GM19455 (cell line): ENCODE data around the gene ATRN.

Experiments
- ATAC-seq: cut with Tn5 transposase; IDR thresholded peaks from one replicate; pipeline ENCODE4 v1.9.1; 2021; ENCODE audit not compliant: unreplicated experiment

ATRN gene

GRCh38 chr20:3692706-3693294 lies 222.0 kb downstream of the ATRN start:
- no peak for ATAC-seq

GRCh38 chr20:3693376-3693775 lies 222.6 kb downstream of the ATRN start:
- ATAC-seq, result no peak

- ATAC-seq, result no peak
These were observed 224.0 kb downstream of the ATRN start for GRCh38 chr20:3694864-3695263.

- ATAC-seq, result no peak
These were observed 225.4 kb downstream of the ATRN start for GRCh38 chr20:3696200-3696599.

GRCh38 chr20:3696745-3697587 lies 226.1 kb downstream of the ATRN start:
- ATAC-seq, result no peak

GRCh38 chr20:3697588-3698305 lies 226.9 kb downstream of the ATRN start:
- no peak for ATAC-seq

- no peak for ATAC-seq
These were observed 227.8 kb downstream of the ATRN start for GRCh38 chr20:3698591-3699001.

- ATAC-seq, result no peak
These were observed 228.2 kb downstream of the ATRN start for GRCh38 chr20:3699037-3699436.
